Stimulated activated CD4-positive, alpha-beta T cell treated with anti-CD3 and anti-CD28 coated beads, Interleukin-2, amount 100 ng/mL, for 48 hours (primary cell): ENCODE results near the gene FAM229B.
"Not testable (repeated sequence)": the region's sequence is repeated elsewhere in the genome, so short reads cannot be mapped to it uniquely, and the experiment has no call there.

Experiments used
- DNase-seq, 2 donors: peaks; one replicate each; pipeline ENCODE4 v3.0.0-alpha.2; 2020

Gene FAM229B, protein sequence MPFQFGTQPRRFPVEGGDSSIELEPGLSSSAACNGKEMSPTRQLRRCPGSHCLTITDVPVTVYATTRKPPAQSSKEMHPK

DNA sequence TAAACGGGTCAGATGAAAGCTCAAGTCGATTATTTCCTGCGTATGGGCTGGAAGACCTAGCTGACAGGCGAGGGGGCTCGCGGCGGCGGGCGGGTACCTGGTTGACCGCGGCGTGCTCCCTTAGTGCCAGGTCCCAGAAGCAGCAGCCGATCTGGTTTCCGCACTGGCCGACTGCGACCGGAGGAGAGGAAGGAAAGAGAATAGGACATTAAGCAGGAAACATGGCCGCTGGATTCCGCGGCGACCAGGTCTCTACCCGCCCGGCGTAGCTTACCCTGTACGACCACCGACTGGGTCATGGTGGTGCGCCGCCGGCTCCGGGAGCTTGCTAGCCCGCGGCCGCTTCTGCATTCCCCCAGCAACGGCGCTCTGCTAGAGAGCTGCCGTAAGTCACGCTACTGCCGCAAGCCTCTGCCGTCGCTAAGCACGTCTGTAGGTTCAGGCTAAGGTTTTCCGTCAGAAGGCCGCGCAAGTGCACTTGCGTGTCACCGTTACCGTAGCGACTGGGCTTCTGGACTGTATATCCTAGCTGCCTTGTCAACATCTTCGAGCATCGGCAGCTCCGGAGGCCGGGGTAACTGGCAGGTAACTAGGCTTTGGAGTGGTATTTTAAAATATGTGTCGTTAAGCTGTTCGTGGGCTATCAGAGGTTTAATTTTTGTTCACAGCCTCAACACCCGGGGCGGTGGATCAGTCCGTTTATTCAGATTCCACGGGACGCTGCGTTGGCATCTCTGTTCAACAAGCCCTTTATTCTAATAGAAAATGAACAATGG is at the start of gene FAM229B, which contains the start of gene TUBE1:
Gene FAM229B, plus strand, starts transcription at position 456 of the 776 bp plus-strand sequence. CDS start 11,693 bp downstream, outside the sequence.
Gene TUBE1, minus strand, starts transcription at position 347 of the 776 bp plus-strand sequence. Its CDS starts 48 bp downstream, at position 299.
- peak; percentile 80 for DNase-seq

DNA sequence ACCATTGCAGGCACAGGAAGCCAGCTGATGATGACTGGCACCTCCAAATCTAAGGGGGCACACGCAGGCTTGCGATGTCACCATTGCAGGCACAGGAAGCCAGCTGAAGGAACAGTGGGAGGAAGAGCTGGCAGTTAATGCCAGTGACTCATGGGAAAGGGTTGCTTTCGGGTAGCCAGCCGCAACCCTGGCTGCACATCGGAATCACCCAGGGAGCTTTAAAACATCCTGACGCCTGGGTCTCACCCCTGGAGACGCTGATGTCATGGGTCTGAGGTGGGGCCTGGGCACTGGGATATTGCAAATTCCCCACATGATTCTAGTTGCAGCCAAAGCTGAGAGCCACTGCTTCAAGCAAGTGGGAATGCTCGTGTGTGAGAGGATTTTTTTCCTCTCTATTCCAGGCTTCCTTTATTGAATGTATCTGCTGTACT is 49.6 kb upstream of the FAM229B start:
- no peak for DNase-seq

DNA sequence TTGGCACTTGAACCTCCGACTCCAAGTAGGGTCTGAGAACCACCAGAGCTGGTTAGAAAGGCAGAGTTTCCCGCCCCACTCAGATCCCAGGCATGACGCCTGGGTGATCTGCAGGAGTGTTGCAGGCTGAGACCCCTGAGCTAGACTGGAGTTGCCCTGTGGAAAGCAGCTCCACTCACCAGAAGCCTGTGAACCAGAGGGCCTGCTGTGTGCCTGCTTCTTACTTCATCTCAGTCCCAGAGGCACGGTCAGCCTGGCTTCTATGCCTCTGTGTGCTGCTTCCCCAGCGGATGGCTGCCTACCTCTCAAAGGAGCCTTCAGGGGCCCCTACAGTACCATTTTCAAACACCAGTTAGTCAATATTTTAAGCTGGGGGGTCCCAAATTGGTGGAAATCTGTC is 49.1 kb upstream of the FAM229B start:
- DNase-seq, result no peak

DNA sequence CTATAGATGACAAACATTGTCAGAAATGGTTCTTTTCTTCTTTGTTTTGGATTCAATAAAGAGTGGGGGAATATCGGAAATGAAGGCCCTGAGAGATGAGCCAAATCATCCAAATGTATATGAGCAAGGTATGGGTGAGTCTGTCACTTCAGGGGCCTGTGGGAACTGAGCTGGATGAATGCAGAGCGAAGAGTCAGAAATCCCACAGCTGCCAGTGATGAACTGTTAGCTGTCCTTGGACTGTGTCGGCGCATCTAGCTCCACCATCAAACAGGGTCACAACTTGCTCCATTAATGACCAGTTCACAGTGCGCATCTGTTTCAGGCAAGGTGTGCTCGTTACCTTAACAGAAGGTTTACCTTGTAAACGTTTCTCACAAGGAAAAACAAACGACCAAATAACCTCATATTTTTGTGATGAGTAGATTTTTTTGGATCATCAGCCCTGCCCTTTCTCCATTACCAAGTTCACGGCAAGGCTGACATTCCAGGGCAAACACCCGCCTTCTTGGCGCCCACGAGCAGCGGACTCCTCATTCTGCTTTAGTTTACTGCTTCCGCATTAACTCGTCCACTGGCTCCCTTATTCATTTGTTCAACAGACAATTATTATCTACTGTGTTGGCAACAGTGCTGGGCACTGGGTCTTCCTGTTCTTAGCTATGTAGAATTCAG is 48.5 kb upstream of the FAM229B start:
- DNase-seq, result no peak

DNA sequence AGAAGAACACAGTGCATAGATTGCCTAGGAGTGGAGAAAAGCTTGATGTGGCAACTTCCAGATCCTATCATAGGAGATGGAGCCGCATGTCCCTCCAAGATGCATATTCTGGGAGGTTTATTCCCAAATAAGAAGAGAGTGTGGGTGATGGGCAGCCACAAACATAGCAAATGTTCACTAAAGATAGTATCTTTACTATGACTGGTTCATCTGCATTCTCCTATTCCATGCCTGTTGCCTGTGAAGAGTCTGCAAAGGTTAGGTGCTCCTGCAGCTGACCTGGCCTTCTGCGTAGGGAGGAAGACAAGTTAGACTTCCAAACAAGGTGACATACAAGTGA is 48.0 kb upstream of the FAM229B start:
- DNase-seq, result no peak

DNA sequence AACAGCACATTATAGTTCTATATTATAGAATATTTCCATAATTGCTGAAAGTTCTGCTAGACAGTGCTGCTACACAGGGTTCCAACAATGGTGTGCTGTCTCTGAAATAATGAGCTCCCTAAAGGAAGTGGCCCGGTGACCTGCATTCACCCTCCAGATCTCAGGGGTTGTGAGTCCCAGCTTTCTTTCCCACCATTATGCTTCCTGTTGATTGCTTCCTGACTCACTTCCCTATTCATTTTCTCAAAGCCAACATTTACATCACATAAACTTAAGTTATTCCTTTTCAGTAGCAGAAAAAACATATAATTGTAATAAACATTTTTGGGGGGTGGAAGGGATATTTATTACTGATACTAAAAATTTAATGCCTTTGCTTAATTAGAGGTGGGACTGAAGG is 46.4 kb upstream of the FAM229B start:
- DNase-seq, result no peak

DNA sequence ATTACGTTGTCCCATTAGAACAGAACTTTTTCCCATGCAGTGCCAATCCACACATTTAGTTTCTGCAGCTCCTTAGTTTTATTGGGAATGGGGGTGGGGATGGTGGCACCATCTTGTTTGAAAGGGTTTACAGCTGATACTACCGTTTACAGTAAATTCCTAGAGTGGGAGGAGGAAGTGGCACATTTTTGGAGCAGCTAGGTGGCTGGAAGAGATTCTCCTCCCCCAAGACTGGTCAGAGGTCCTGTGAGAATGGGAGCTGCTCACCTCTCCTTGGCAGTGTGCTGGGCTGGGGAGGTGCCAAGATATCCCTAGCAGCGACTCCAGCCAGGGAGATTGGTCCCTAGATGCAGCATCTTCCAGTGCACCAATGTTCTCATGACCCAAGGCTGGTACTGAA is 45.9 kb upstream of the FAM229B start:
- no peak for DNase-seq

DNA sequence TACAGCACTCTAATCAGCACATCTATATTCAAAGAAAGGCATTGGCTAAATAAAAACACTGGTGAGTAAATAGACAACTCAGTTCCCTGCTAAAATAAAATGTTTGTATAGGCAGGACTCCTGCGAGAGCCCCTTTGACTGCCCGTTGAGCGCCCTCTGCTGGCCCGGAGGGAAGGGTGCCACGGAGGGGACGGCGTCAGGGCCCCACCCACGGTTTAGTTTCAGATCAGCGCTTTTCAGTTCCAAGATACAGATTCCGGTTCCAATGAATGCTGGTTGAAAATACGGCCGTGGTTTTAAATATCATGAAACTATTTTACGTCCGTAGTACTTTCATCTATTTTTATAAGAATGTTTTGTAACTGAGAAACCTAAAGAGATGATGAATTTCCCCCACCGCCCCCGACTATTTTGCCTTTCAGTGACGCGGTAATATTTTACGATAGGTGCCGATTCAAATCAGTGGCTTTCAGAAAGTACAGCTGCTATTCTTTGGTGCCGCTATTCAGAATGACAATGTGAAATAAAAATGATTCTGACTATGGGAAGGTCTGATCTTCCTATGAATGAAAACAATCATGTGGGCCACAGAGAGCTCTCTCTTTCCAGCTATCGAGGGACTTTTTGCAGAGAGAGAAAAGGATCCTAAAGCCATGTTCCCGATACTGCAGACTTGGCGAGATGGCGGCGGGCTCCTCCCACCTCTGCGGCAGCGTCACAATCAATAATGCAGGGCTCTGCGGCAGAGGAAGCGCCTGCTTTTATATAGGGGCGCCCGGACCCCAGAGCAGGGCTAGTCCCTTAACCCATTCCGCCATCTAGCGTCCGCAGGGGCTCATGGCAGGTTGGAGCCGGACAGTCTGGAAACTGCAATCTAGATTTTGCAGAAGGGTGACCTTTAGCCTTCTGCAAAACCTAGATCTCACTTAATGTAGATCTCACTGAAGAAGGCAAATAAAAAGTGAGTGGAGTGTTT is 44.1 kb upstream of the FAM229B start:
- DNase-seq, result peak; percentile 93 to 94

DNA sequence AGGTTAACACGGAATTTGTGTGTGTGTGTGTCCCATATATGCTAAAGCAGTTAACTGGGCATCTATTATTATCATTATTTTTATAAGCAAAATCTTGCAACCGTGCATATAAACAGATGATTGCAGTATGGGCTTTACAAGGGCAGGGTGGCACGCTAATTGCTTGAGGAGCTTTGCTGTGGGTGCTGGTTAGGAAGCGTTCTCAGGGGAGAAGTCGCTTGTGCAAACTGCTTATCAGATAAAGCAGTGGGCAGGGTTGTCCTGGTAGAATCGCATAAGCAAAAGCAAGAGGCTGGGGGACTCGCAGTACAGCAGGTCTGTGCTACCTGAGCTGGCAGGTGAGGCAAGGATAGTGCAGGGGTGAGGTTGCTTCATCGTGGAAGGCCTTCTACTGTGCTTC is 43.2 kb upstream of the FAM229B start:
- no peak for DNase-seq

DNA sequence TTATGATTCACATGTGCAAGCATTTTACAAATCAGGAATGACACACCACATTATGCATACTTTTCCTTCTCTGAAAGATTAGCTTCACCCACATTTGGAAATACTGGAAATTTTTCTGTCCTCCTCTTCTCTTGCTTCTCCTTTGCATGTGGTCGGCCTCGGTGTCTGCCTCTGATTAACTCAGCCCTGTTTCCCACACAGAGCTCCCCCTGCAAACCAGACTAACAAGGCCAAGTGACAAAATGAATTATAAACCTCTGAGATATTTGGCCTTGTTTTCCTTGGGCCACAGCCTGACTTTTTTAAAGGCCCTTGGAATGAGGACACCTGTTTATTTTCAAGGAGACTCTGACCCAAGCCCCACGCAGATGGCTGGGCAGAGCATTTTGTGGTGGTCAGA is 42.5 kb upstream of the FAM229B start:
- no peak for DNase-seq

DNA sequence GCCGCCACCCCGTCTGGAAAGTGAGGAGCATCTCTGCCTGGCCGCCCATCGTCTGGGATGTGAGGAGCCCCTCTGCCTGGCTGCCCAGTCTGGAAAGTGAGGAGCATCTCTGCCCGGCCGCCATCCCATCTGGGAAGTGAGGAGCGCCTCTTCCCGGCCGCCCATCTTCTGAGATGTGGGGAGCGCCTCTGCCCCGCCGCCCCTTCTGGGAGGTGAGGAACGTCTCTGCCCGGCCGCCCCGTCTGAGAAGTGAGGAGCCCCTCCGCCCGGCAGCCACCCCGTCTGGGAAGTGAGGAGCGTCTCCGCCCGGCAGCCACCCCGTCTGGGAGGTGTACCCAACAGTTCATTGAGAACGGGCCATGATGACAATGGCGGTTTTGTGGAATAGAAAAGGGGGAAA is 39.9 kb upstream of the FAM229B start:
- not testable (repeated sequence) for DNase-seq

DNA sequence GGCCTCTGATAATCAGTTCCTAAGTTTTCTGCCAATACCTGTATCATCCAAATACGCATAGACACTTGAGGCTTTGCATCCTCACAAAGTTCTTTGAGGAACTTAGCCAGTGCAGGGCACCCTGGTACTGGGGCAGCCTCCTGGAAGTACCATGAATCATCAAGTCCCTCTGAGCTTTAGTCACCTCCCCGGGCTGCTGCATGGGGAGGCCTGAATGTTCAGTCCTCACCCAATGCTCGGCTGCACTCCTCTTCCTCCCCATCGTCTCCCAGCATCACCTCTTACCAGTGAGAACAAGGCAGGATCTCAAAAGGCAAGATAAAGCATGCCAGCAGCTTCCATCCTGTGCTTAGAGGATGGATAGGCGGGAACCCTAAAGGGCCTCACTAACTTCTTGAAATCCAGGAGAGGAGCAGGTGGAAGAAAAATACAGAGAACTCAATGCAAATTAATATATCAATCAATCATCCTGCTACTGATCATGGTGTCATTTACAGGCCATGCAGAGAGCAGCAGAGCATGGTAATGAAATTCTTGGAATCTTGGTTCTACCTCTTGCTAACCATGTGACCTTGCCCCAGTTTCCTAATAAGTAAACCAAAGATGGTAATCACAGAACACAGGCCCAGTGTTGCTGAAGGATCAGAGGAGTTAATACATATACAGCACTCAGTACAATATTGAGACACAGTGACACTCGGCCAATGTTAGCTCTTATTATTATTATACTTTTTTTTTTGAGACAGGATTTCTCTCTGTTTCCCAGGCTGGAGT is 38.2 kb upstream of the FAM229B start:
- no peak for DNase-seq

DNA sequence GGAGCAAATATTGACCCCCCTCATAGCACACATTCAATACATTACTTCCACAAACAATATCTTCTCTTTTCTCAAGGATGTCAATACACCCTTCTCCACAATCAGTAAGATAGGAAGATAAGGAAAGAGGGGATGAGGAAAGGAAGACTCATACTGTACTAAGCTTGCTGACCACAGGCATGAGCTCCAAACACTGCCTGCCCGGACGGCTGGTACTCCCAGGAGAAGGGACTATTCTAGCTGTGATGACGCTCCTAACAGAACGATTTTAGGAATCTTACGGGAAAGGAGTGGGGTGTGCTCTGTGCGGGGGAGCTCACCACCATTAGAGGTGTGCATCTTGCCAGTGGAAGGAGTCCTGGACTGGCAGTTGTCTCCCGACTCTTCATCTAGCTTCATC is 37.4 kb upstream of the FAM229B start:
- no peak for DNase-seq

DNA sequence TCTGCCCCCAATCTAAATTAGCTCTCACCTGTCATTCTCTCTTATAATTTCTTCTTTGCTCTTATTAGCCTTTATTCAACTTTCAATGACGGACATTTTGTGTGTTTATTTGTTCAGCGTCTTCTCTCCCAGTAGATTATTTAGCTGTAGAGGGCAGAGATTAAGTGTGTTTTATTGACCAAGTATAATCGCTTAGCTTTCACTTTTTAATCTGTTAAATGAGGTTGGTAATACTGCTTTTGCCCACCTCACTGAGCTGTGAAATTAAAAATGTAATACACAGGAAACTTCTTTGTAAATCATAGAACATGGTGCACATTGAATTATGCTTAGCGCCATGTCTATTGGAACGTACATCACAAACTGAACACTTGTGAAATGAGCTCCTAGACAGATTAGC is 37.0 kb upstream of the FAM229B start:
- no peak for DNase-seq

DNA sequence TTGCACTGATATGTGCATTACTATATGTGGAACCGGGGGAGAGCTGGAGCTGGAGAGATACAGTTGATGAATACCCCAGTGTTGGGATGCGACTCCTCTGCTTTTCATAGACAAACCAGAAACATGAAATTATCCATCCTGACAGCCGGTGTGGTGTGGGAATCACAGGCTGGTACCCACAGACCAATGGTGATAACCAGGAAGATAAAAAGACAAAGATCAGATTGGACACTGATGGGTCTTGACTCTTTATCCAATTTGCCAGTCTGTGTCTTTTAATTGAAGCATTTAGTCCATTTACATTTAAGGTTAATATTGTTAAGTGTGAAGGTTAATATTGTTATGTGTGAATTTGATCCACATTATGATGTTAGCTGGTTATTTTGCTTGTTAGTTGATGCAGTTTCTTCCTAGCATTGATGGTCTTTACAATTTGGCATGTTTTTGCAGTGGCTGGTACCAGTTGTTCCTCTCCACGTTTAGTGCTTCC is 36.1 kb upstream of the FAM229B start:
- DNase-seq, result not testable (repeated sequence)

DNA sequence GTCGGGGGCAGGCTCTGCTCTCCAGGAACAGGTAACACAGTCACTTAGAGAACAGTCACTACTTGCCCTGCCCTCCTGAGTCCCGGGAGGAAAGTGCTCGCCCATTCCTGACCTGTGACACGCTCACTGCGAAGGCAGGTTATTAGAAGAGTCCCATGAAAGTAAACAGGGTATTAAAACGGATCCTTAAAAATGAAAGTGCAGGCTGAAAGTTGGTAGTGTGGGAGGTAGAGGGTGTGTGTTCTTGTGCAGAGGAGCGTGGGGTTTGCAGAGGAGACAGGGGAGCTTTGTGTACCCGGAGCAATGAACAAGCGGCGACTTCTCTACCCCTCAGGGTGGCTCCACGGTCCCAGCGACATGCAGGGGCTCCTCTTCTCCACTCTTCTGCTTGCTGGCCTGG is 33.4 kb upstream of the FAM229B start, which contains the start of gene CCN6:
Gene CCN6, plus strand, starts transcription at position 104 of the 400 bp plus-strand sequence. Its CDS starts 254 bp downstream, at position 358.
- DNase-seq, result no peak

DNA sequence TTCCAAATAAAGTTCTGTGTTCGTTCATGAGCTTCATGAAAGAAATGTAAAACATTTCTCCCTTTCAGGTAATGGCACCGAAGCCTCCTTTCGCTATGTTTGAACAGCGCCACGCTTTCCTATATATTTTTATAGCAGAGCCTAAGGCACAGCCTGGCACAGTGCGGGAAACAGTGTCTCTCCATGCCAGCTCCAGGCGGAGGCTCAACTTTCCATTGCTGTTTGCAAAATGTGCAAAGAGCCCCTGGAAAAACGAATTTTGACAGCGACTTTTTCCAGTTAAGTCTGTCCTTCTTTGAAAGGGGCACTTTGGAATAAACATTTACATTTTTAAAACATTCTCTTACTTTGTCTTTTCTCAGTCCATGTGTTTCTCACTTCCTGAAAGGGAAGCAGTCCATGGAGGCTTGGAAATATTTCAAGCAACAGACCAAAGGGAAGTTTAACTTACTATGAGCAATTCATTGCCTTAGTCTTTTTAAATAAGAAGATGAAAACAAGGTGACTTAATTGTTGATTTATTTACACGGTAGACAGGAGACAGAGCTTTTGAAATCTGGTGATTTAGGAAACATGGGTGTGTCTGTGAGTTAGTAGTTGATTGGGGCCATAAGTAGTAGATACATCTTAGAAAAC is 32.7 kb upstream of the FAM229B start:
- no peak for DNase-seq

DNA sequence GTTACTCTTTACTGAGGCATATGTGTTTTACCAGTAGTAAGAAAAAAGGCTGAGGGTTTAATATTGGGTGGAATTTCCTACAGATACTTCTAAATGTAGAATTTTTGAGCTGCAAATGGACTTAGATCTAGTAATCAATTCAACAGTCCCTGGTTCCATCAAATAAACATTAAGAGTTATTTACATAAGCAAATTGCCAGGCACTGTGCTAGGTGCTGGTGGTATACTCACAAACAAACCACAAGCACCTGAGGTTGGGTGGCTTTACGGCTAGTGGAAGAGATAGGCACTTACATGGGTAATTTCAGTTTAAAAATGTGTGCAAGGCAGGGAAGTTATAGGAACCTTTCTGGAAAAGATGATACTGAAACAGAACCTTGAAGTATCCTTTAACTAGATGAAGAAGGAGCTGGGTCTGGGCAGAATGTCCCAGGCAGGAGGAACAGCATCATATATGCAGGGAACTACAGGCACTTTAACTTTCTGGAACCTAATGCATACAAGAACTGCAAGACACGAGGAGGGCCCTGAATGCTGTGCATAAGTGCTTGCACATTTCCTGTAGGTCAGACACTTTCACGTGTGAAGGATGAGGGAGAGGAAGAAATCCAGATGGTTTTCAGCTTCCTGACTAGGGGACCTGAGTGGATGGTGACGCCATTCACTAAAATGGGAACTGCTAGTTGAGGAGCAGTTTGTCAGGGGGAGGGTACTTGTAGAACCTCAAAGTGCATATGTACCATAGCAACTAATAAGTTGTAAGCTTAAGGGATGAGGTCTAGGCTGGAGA is 29.0 kb upstream of the FAM229B start:
- no peak for DNase-seq

DNA sequence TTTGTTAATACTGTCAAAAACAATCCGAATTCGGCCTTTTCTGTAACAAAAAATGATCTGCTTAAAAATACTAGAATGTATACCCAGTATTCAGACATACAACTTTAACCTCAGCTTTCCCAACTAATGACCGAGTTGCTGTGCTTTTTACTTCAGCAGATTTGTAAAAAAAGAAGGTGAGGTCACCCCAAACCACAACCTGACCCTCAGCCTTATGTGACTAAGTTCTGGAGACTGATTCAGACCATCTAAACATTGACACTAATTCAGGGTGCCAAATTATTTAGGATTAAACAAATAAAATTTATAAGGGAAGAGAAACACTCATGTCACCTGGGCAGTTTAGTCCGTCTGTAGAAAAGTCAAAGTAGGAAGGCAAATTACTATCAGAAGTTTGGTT is 25.8 kb upstream of the FAM229B start:
- no peak for DNase-seq

DNA sequence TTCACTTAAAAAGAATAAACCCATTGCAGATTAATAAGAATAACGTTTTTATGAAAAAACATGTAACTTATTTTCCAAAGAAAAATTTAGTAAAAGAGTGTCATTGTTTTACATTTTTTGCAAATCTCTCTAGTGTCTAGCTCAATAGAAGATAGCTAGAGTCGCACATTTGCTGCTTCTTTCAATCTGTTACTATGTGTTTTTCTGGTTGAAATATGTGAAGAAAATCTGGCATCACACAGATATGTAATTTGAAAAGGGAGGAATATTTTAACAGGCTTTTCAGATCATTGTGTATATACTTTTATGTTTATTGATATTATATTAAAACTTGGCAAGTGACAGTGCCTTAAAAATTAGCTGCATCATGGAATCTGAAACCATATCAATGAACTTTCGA is 24.4 kb upstream of the FAM229B start:
- DNase-seq, result no peak
